ENCODE data around the gene CHST2.

GRCh38 chr3:143139762-143140161 lies 20.2 kb downstream of the CHST2 start:
- TF ChIP-seq POLR2AphosphoS5 (IDR thresholded peaks at IDR 0.05; ENCODE audit: borderline replicate concordance, low read depth, low read length) = no peak
- TF ChIP-seq FOXP2 (optimal IDR thresholded peaks at IDR 0.05; ENCODE audit: control extremely low read depth, extremely low read length, insufficient read depth) = no peak

All from SK-N-MC (cell line).